HL-60 (cell line): ENCODE results near the gene LOC128125822.

Experiments
- DNase-seq, 2 experiments: peaks; one replicate each; pipeline ENCODE4 v3.0.0-alpha.2; 2010 to 2020; ENCODE audit warnings: low read depth in 1 of 2, low spot score in 1 of 2
- H3K27ac ChIP-seq: fragments of 250-450 bp; sonication (Bioruptor Pico); replicated peaks from 2 replicates; pipeline ENCODE4 v1.5.1; 2020; ENCODE audit warnings: mild to moderate bottlenecking, moderate library complexity
- H3K27me3 ChIP-seq: fragments of 250-450 bp; sonication (Bioruptor Pico); 2 replicates; pipeline ENCODE4 v1.5.1; 2021; ENCODE audit warnings: mild to moderate bottlenecking, moderate library complexity; ENCODE audit not compliant: insufficient read depth, poor library complexity, severe bottlenecking
- H3K4me3 ChIP-seq: replicated peaks from 2 replicates; pipeline ENCODE4 v1.5.1; 2011; ENCODE audit warnings: mild to moderate bottlenecking, control low read depth, low read length; ENCODE audit not compliant: insufficient read depth
- CTCF ChIP-seq: IDR thresholded peaks from one replicate; pipeline ENCODE4 v1.5.1; 2011; ENCODE audit warnings: low read length, control low read depth, inconsistent platforms; ENCODE audit not compliant: insufficient read depth
- GABPA ChIP-seq: IDR thresholded peaks from 2 replicates; pipeline ENCODE4 v1.6.1; 2012; ENCODE audit warnings: low read depth
- POLR2AphosphoS5 ChIP-seq: IDR thresholded peaks from 2 replicates; pipeline ENCODE4 v1.6.1; 2012; ENCODE audit warnings: low read depth
- REST ChIP-seq: IDR thresholded peaks from 2 replicates; pipeline ENCODE4 v1.6.1; 2012; ENCODE audit warnings: low read depth; ENCODE audit not compliant: insufficient replicate concordance
- SPI1 ChIP-seq: IDR thresholded peaks from 2 replicates; pipeline ENCODE4 v1.6.1; 2012; ENCODE audit warnings: low read depth, mild to moderate bottlenecking, borderline replicate concordance

The LOC128125822 gene

GRCh38 chr6:63581355-63582013 lies 9.2 kb downstream of the LOC128125822 start:
- no peak overlapping the region for H3K4me3 ChIP-seq
- no peak for TF ChIP-seq CTCF
- TF ChIP-seq POLR2AphosphoS5 = no peak
- no peak for TF ChIP-seq GABPA
- no peak for TF ChIP-seq REST
- TF ChIP-seq SPI1 = no peak
- no peak for DNase-seq
- H3K27ac ChIP-seq = no peak overlapping the region
- no peaks in the 10 kb centered on the region for H3K27me3 ChIP-seq

- no peak overlapping the region for H3K4me3 ChIP-seq
Measured at GRCh38 chr6:63582579-63583231, 10.4 kb downstream of the LOC128125822 start.

More at GRCh38 chr6:63582579-63583231, 10.4 kb downstream of the LOC128125822 start:
- no peak for DNase-seq
- Histone ChIP-seq H3K27me3 (no peaks in the 10 kb centered on the region), H3K27ac (no peak overlapping the region)
- TF ChIP-seq SPI1 (no peak), CTCF (no peak), REST (no peak), GABPA (no peak), POLR2AphosphoS5 (no peak)
